ENCODE data around the gene CCNY. TPM values are rescaled to one million over a fixed set of nuclear protein-coding genes. Genes with fewer than 3 reads are reported as not detected.

Gene CCNY
- total RNA-seq, 1 donor: 35.0 TPM

DNA sequence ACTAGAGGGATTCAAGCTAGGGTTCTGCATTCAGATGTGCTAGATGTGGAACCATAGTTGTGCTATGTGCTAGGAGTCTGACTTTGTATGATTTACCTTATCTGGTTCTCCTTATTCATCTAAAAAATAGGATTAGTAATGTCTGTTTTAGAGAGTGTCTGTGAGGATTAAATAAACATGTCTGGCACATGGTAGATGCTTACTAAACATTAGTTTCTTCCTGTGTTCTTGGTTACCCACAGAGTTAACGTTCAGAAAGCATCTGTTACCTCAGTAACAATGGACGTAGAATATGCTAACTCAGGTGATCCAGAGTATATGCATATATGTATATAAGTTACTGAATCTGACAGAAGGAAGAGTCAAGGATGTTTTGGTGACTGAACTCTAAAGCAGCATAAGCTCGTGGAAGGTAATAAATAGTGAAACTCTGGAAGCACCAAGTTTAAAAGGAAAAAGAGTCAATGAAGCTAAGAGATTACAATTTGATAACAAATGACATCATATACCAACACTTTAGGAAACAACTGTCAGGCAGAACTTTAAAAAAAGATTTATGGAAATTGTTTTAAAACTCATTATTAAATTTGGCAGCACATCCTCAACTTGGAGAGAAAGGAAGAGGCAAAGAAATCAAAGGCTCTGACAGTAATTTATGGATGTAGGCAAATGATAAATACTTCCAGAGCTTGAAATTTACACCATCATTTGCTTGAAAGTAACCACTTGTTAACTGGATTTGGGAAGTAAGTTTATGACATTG, 127.0 kb downstream of the CCNY start:
- no peak overlapping the region for H3K4me3 ChIP-seq (ENCODE audit: low read depth, low read length)
- TF ChIP-seq, protein P1, sequence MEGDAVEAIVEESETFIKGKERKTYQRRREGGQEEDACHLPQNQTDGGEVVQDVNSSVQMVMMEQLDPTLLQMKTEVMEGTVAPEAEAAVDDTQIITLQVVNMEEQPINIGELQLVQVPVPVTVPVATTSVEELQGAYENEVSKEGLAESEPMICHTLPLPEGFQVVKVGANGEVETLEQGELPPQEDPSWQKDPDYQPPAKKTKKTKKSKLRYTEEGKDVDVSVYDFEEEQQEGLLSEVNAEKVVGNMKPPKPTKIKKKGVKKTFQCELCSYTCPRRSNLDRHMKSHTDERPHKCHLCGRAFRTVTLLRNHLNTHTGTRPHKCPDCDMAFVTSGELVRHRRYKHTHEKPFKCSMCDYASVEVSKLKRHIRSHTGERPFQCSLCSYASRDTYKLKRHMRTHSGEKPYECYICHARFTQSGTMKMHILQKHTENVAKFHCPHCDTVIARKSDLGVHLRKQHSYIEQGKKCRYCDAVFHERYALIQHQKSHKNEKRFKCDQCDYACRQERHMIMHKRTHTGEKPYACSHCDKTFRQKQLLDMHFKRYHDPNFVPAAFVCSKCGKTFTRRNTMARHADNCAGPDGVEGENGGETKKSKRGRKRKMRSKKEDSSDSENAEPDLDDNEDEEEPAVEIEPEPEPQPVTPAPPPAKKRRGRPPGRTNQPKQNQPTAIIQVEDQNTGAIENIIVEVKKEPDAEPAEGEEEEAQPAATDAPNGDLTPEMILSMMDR (IDR thresholded peaks at IDR 0.05; ENCODE audit: insufficient read depth, low read depth, low read length): no peak
- DNase-seq (ENCODE audit: low read depth): peak; percentile 46

DNA sequence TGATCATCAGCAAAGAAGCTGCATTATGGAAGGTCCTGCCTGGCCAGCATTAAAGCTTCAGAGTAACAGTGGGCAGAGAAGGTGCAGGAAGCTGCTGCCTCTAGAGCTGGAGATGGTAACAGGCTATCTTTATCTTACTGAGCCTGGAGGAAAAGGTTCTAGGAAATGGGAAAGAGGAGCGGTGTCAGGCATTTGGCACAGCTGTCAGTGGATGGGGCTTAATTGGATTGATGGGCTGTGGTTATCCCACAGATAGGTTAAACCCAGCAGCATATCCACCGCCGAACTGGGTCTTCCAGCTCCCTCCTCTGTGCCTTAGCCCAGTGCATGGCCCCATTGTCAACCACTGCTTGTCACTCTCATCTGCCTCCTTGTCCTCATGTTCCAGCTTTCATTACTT, 127.6 kb downstream of the CCNY start:
- TF ChIP-seq, protein P1 (IDR thresholded peaks at IDR 0.05; ENCODE audit: insufficient read depth, low read depth, low read length): no peak
- H3K4me3 ChIP-seq (ENCODE audit: low read depth, low read length): no peak overlapping the region
- DNase-seq (ENCODE audit: low read depth): no peak

DNA sequence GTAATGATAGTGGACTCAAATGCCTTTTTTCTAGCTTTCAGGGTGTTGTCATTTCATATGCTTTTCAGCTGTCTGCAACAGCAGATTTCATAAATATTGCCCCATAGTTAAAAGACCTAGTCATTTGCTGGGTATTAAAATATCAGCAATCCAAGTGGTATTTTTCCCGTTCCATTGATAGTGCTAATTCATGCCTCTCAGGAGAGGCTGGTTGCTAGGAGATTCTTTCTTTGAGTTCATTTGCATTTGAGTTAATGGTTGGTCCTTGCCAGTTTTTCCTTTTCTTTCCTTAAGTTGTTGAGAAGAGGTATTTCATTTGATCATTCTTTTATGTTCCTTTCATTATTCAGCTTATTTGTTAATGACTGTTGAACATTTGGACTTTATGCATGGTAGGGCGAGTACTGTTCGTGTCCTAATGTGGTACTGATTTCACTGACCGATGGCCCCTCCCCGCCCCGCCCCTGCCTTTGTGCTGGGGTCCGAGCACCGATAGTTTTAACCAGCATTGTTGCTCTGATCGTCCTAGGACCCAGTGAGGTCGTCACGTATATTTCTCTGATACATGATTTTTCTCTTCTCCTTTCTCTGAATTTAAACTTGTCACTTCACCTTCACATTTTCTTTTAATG, 128.6 kb downstream of the CCNY start:
- peak; percentile 67 for DNase-seq (ENCODE audit: low read depth)
- TF ChIP-seq, protein P1 (IDR thresholded peaks at IDR 0.05; ENCODE audit: insufficient read depth, low read depth, low read length): no peak
- H3K4me3 ChIP-seq (ENCODE audit: low read depth, low read length): no peak overlapping the region

DNA sequence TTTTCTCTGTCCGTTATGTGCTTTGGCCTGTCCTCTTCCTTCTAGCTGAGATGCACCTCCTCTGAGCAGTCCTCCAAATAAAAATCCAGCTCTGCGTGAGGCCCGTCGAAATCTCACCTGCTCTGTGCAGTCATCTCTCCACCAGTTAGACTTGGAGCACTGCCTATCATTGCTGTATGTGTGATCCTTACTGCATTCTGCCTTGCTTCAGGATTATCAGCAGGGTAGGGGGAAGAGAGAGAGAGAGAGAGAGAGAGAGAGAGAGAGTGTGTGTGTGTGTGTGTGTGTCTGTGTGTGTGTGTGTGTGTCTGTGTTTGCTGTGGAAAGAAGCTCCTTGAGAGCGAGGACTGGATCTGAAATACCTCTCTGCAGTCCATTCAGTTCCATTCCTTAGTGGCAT, 129.4 kb downstream of the CCNY start:
- no peak overlapping the region for H3K4me3 ChIP-seq (ENCODE audit: low read depth, low read length)
- TF ChIP-seq, protein P1 (IDR thresholded peaks at IDR 0.05; ENCODE audit: insufficient read depth, low read depth, low read length): no peak
- DNase-seq (ENCODE audit: low read depth): no peak

DNA sequence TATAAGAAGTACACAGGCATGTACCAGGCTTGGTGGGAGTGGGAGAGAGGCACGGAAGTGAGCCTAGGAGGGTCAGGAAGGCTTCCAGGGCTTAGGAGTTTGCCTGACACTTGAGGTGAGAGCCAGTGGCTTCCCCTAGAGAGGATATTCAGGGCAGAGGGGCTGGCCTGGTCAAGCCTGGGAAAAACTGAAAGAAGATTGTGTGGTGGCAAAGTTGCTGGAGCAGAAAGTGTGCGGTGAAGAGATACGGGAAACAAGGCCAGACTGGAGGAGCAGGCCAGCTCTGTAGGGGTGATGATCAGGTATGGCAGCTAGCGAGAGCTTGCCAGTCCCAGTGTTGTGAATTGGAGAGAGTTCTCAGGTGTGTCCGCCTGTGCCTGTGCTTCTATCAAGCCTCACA, 129.9 kb downstream of the CCNY start:
- no peak overlapping the region for H3K4me3 ChIP-seq (ENCODE audit: low read depth, low read length)
- no peak for DNase-seq (ENCODE audit: low read depth)
- TF ChIP-seq, protein P1 (IDR thresholded peaks at IDR 0.05; ENCODE audit: insufficient read depth, low read depth, low read length): no peak

DNA sequence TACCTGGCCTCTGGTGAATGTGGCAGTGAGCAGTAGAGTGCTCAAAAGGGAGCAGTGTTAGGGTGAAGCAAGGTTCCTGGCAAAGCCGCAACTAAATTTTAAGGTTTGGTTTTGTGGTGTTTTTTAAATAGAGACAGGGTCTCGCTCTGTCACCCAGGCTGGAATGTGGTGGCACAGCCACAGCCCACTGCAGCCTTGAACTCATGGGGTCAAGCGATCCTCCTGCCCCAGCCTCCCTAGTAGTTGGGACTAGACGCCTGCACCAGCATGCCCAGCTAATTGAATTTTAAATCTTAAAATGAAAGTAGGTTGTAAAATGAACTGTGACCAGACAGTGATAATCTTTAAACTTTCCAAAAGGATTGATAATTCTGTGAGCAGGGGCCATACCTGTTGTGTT, 130.4 kb downstream of the CCNY start:
- no peak for DNase-seq (ENCODE audit: low read depth)
- TF ChIP-seq, protein P1 (IDR thresholded peaks at IDR 0.05; ENCODE audit: insufficient read depth, low read depth, low read length): no peak
- H3K4me3 ChIP-seq (ENCODE audit: low read depth, low read length): no peak overlapping the region

Measured in fibroblast of villous mesenchyme (primary cell).